ENCODE data around the gene SLC29A3.

- TF ChIP-seq ZBTB33 (IDR thresholded peaks at IDR 0.05; ENCODE audit: extremely low read depth, insufficient replicate concordance, low read length), result no peak
- TF ChIP-seq ATF3 (IDR thresholded peaks at IDR 0.05), result no peak
- TF ChIP-seq CTCF (IDR thresholded peaks at IDR 0.05 in 2 of 3, conservative IDR thresholded peaks at IDR 0.05 in 1 of 3; ENCODE audit: borderline replicate concordance in 1 of 3, insufficient read depth in 1 of 3, low read depth in 2 of 3, low read length in 2 of 3), result no peak
- TF ChIP-seq ELF1 (IDR thresholded peaks at IDR 0.05; ENCODE audit: borderline replicate concordance, low read depth), result no peak
- TF ChIP-seq SRF (IDR thresholded peaks at IDR 0.05; ENCODE audit: low read depth), result no peak
- no peak for TF ChIP-seq RAD21 (IDR thresholded peaks at IDR 0.05; ENCODE audit: low read depth)
- TF ChIP-seq MAX (IDR thresholded peaks at IDR 0.05), result no peak
- no peak for TF ChIP-seq POLR2A (IDR thresholded peaks at IDR 0.05; ENCODE audit: borderline replicate concordance, extremely low read depth, insufficient read depth, insufficient read length)
- no peak for TF ChIP-seq POLR2AphosphoS5 (IDR thresholded peaks at IDR 0.05; ENCODE audit: low read depth, low read length)
- no peak for TF ChIP-seq SP1 (IDR thresholded peaks at IDR 0.05; ENCODE audit: low read depth)
- TF ChIP-seq EZH2 (IDR thresholded peaks at IDR 0.05), result no peak
- TF ChIP-seq JUND (IDR thresholded peaks at IDR 0.05), result no peak
These were observed 11.5 kb upstream of the SLC29A3 start for GRCh38 chr10:71307469-71308085.
